KG1 (cell line): ENCODE results near the gene CCDC74A.
"Not testable (repeated sequence)": the region's sequence is repeated elsewhere in the genome, so short reads cannot be mapped to it uniquely, and the experiment has no call there.

Source experiments
- DNase-seq: peaks from one replicate; lab custom pipeline; 2025; lab: John Stamatoyannopoulos, UW

The CCDC74A gene

GRCh38 chr2:131527131-131528001 is at the start of gene CCDC74A:
CCDC74A (plus strand) TSS chr2:131527888; CDS start chr2:131527971, 83 bp downstream.
- DNase-seq: not testable (repeated sequence)

GRCh38 chr2:131478074-131478849 is 49.4 kb upstream of the CCDC74A start:
- not testable (repeated sequence) for DNase-seq

- not testable (repeated sequence) for DNase-seq
Measured at GRCh38 chr2:131478850-131479461, 48.7 kb upstream of the CCDC74A start.

GRCh38 chr2:131480351-131480750 is 47.3 kb upstream of the CCDC74A start:
- DNase-seq: not testable (repeated sequence)

- DNase-seq: not testable (repeated sequence)
Measured at GRCh38 chr2:131482506-131483155, 45.1 kb upstream of the CCDC74A start.

GRCh38 chr2:131483981-131484820 is 43.5 kb upstream of the CCDC74A start:
- not testable (repeated sequence) for DNase-seq

GRCh38 chr2:131484906-131485460 is 42.7 kb upstream of the CCDC74A start:
- not testable (repeated sequence) for DNase-seq

- not testable (repeated sequence) for DNase-seq
Measured at GRCh38 chr2:131486201-131486902, 41.3 kb upstream of the CCDC74A start.

- no peak for DNase-seq
Measured at GRCh38 chr2:131488306-131489205, 39.1 kb upstream of the CCDC74A start.

- not testable (repeated sequence) for DNase-seq
Measured at GRCh38 chr2:131490616-131491468, 36.8 kb upstream of the CCDC74A start.

GRCh38 chr2:131491469-131491836 is 36.2 kb upstream of the CCDC74A start:
- DNase-seq: peak; percentile 6

GRCh38 chr2:131492015-131492417 is 35.7 kb upstream of the CCDC74A start, which contains the start of gene MZT2A:
MZT2A (minus strand) TSS chr2:131492397; CDS start chr2:131492376, 21 bp downstream.
- not testable (repeated sequence) for DNase-seq

- DNase-seq: peak; percentile 100
Measured at GRCh38 chr2:131492418-131493198, 35.1 kb upstream of the CCDC74A start.

GRCh38 chr2:131493199-131493968 is 34.3 kb upstream of the CCDC74A start:
- DNase-seq: no peak

GRCh38 chr2:131495506-131495905 is 32.2 kb upstream of the CCDC74A start:
- not testable (repeated sequence) for DNase-seq

GRCh38 chr2:131498321-131498973 is 29.2 kb upstream of the CCDC74A start:
- not testable (repeated sequence) for DNase-seq
